H54 (cell line): ENCODE results near the gene COPG2.
"Not testable (repeated sequence)": the region's sequence is repeated elsewhere in the genome, so short reads cannot be mapped to it uniquely, and the experiment has no call there.

ENCODE experiments used
- DNase-seq: peaks from one replicate; pipeline ENCODE4 v3.0.0; 2011; ENCODE audit warnings: low spot score, mixed read lengths; ENCODE audit not compliant: insufficient read length
- FAIRE-seq: peaks from 3 replicates; lab custom pipeline; 2011; peaks lifted over from hg19 to GRCh38; lab: Jason Lieb, UNC
- POLR2A ChIP-seq: IDR thresholded peaks from 2 replicates; pipeline ENCODE4 v1.6.1; 2011; ENCODE audit warnings: low read depth, mild to moderate bottlenecking, low read length

The COPG2 gene, protein sequence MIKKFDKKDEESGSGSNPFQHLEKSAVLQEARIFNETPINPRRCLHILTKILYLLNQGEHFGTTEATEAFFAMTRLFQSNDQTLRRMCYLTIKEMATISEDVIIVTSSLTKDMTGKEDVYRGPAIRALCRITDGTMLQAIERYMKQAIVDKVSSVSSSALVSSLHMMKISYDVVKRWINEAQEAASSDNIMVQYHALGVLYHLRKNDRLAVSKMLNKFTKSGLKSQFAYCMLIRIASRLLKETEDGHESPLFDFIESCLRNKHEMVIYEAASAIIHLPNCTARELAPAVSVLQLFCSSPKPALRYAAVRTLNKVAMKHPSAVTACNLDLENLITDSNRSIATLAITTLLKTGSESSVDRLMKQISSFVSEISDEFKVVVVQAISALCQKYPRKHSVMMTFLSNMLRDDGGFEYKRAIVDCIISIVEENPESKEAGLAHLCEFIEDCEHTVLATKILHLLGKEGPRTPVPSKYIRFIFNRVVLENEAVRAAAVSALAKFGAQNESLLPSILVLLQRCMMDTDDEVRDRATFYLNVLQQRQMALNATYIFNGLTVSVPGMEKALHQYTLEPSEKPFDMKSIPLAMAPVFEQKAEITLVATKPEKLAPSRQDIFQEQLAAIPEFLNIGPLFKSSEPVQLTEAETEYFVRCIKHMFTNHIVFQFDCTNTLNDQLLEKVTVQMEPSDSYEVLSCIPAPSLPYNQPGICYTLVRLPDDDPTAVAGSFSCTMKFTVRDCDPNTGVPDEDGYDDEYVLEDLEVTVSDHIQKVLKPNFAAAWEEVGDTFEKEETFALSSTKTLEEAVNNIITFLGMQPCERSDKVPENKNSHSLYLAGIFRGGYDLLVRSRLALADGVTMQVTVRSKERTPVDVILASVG

DNA sequence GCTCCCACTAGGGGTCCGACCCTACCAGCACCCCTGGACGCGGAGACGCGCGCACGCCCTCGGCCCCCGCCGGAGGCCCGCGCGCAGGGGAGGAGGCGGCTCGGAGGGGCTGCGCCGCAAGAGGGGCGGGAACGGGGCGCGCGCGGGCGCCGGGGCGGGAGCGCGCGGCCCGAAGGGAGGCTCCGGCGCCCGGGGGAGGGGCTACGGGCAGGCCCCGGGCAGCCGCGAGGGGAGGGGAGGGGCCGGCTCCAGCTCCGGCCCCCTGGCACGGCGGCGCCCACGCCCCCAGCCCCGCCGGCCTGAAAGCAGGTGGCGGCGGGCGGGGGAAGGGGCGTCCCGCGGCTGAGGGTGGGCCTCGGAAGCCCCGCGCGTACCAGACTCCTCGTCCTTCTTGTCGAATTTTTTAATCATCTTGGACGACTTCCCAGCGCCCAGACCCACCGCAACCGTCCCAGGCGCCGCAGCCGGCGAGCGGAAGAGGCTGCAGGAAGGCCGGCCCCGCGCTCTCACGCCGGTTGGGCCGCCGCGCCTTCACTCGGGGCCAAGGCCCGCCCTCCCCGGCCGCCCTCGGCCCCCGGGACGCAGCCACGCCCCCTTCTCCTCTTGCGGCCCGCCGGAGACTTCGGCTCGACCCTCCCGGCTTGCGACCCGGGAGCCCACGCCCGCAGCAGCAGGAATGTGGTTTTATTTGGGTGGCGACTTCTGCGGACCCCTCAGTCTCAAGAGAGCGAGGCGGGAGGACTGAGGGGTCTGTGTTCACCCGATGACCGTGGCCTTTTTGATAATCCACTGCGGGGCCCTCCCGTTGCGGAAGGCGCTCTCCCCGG, at the start of gene COPG2:
TSS of gene COPG2 (minus strand) at position 491 of the 827 bp plus-strand sequence. CDS start at position 411, 80 bp downstream.
- DNase-seq (peak; percentile 88), FAIRE-seq (no peak)
- TF ChIP-seq POLR2A = peak; percentile 75

- FAIRE-seq = no peak
- DNase-seq = no peak
Measured at GRCh38 chr7:130712416-130712815, 43.9 kb upstream of the COPG2 start.

GRCh38 chr7:130708766-130709165, 40.2 kb upstream of the COPG2 start:
- DNase-seq (no peak), FAIRE-seq (no peak)
- TF ChIP-seq POLR2A = no peak

More at GRCh38 chr7:130712416-130712815, 43.9 kb upstream of the COPG2 start:
- no peak for TF ChIP-seq POLR2A

DNA sequence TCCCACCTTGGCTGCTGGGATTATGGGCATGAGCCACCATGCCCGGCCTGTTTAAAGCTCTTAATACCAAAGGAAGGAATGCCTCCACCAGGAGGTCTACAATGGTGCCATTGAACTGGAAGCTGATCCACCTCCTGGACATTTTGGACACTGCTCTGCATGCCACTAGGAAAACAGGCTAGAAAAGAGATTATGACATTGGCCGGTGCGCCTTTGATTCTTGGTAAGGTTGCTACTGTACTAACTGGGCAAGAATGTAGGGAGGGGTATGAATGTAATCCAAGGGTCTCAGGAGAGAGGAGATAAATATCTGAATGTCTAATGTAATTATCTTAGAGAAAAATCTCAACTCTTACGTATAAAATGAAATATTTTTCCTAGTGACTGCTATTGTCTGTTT, 39.5 kb upstream of the COPG2 start:
- FAIRE-seq (no peak), DNase-seq (no peak)
- no peak for TF ChIP-seq POLR2A

- TF ChIP-seq POLR2A = no peak
- no peak for DNase-seq
- no peak for FAIRE-seq
Measured at GRCh38 chr7:130703851-130704250, 35.3 kb upstream of the COPG2 start.

DNA sequence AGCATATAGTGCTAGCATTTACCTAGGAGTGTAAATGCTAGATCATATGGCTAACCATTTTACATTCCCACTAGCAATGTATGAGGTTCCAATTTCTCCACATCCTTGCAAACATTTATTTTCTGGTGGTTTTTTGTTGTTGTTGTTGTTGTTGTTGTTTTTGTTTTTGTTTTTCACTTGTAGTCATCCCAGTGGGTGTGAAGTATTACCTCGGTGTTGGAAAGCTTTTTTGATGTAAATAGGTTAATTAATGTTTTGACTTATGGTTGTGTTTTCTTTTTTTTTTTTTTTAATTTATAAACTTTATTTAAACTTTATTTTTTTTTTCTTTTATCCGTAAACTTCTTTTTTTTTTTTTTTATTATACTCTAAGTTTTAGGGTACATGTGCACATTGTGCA, 33.1 kb upstream of the COPG2 start:
- DNase-seq = no peak
- FAIRE-seq = no peak
- no peak for TF ChIP-seq POLR2A

DNA sequence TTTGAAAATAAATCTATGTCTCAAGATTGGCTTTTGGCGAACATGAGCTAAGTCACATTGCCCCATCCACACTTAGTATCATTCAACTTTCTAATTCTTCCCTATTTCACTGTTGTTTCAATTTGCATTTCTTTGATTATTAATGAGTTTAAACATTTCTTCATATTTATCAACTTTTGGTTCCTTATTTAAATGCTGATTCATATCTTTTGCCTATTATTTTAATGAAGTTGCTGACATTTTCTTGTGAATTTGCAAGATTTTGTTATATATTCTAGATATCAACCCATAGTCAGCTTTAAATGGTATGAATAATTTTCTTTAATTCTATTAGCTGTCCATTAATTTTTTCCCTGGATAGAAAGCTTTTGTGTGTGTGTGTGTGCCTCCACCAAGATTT, 32.2 kb upstream of the COPG2 start:
- no peak for DNase-seq
- TF ChIP-seq POLR2A = no peak
- FAIRE-seq = no peak

- DNase-seq = no peak
- no peak for TF ChIP-seq POLR2A
- FAIRE-seq = no peak
Measured at GRCh38 chr7:130699686-130700085, 31.1 kb upstream of the COPG2 start.

- FAIRE-seq = no peak
- no peak for TF ChIP-seq POLR2A
- no peak for DNase-seq
Measured at GRCh38 chr7:130697820-130698219, 29.3 kb upstream of the COPG2 start.

DNA sequence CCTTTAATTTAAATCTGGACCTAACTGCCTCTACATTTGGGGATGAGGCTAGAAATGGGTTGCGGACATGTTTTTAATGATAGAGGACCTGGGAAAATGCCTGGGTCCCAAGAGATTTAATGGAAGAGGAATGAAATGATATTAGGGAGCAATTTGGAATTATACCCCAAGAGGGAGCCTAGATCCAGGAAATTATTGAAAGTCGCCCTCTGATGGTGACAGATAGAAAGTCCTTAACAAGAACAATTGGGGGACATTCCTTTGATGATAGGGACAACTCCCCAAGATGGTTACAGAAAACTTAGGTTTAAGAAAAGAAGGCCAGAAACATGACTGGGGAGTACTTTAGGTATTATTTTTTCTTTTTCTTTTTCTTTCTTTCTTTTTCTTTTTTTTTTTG, 27.3 kb upstream of the COPG2 start:
- no peak for TF ChIP-seq POLR2A
- FAIRE-seq (peak; percentile 43), DNase-seq (peak; percentile 27)

GRCh38 chr7:130692396-130692795, 23.8 kb upstream of the COPG2 start:
- FAIRE-seq, DNase-seq: not testable (repeated sequence)

DNA sequence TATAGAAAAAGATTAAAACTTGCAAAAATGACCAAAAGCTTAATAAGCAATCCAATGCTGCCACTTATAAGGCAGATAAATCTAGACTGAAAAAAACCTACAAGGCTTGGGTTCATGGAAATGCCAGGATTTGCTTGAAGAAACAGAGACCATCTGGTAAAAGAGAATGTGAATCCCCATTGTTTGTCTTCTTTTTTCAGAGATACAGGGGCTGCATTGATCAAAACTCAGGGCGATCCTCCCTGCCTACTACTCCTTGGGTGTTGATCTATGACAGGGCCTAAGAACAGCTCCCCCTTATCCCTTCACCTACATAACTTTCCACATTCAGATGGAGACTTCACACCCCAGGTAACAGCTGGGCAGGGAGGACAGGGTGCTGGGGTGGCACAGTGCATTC, 21.1 kb upstream of the COPG2 start:
- FAIRE-seq (no peak), DNase-seq (no peak)
- TF ChIP-seq POLR2A = no peak

- TF ChIP-seq POLR2A = no peak
- DNase-seq (no peak), FAIRE-seq (no peak)
Measured at GRCh38 chr7:130683026-130683425, 14.5 kb upstream of the COPG2 start.
